DMS153 treated with DMSO at 0.1 percent for 48 hours (cell line): ENCODE data around the gene GALR3.
A peak's percentile ranks its signal among the peaks of the same experiment; 100 is the strongest.

ENCODE experiments used
- DNase-seq: peaks from one replicate; lab custom pipeline; 2025; ENCODE audit not compliant: unreplicated experiment; lab: John Stamatoyannopoulos, UW

Gene GALR3

DNA sequence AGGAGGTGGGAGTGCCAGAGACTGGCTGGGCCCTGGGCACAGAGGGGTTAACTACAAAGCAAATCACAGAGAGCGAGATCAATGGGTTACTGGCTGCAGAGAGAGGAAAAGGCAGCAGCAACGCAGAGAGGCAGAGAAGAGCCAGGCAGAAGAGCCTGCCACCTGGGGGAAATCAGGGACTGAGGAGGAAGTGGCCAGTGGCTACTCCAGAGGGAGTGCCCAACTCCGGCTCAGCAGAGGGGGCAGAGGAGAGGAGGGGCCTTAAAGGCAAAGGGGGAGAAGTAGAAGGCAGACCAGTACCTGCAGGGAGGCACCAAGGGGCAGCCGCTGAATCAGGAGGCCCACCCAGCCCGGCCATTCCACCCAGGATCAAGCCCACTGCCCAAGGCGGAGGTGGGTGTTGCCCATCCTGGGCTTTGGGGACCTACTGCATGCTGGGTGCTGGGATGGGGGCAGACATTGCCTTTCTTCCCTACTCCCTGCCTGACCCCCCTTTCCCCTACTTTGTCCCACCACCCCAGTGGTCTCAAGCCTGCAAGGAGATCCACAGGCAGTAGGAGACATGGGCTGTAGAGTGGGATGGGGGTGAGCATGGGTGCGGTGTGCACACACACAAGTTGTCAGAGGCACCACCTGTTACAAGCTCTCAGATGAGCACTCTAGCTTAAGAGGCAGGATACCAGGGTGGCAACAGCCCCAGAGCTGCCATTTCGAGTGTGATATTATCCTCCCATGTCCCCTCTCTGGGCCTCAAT lies 926 bp upstream of the GALR3 start:
- DNase-seq = no peak

DNA sequence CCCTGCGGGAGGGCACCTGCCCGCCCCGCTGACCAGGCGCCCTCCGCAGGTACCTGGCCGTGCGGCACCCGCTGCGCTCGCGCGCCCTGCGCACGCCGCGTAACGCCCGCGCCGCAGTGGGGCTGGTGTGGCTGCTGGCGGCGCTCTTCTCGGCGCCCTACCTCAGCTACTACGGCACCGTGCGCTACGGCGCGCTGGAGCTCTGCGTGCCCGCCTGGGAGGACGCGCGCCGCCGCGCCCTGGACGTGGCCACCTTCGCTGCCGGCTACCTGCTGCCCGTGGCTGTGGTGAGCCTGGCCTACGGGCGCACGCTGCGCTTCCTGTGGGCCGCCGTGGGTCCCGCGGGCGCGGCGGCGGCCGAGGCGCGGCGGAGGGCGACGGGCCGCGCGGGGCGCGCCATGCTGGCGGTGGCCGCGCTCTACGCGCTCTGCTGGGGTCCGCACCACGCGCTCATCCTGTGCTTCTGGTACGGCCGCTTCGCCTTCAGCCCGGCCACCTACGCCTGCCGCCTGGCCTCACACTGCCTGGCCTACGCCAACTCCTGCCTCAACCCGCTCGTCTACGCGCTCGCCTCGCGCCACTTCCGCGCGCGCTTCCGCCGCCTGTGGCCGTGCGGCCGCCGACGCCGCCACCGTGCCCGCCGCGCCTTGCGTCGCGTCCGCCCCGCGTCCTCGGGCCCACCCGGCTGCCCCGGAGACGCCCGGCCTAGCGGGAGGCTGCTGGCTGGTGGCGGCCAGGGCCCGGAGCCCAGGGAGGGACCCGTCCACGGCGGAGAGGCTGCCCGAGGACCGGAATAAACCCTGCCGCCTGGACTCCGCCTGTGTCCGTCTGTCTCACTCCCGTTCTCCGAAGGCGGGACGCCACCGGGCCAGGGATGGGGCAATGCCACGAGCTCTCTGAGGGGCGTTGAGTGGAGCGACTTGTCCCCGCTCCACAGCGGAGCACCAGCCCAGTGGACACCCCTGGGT lies 1.8 kb downstream of the GALR3 start:
- no peak for DNase-seq

- no peak for DNase-seq
These were observed 3.9 kb downstream of the GALR3 start for GRCh38 chr22:37827056-37827455.

GRCh38 chr22:37830093-37830842 lies 7.1 kb downstream of the GALR3 start:
- DNase-seq = no peak

GRCh38 chr22:37831472-37831871 lies 8.3 kb downstream of the GALR3 start:
- no peak for DNase-seq

GRCh38 chr22:37832022-37832857 lies 9.1 kb downstream of the GALR3 start:
- DNase-seq = no peak

GRCh38 chr22:37842015-37842793 lies 19.0 kb downstream of the GALR3 start:
- DNase-seq = no peak

GRCh38 chr22:37843741-37844089 lies 20.5 kb downstream of the GALR3 start:
- no peak for DNase-seq

- no peak for DNase-seq
These were observed 21.7 kb downstream of the GALR3 start for GRCh38 chr22:37844904-37845329.

GRCh38 chr22:37846433-37846832 lies 23.3 kb downstream of the GALR3 start:
- DNase-seq = no peak

- no peak for DNase-seq
These were observed 25.5 kb downstream of the GALR3 start for GRCh38 chr22:37848587-37849088.

DNA sequence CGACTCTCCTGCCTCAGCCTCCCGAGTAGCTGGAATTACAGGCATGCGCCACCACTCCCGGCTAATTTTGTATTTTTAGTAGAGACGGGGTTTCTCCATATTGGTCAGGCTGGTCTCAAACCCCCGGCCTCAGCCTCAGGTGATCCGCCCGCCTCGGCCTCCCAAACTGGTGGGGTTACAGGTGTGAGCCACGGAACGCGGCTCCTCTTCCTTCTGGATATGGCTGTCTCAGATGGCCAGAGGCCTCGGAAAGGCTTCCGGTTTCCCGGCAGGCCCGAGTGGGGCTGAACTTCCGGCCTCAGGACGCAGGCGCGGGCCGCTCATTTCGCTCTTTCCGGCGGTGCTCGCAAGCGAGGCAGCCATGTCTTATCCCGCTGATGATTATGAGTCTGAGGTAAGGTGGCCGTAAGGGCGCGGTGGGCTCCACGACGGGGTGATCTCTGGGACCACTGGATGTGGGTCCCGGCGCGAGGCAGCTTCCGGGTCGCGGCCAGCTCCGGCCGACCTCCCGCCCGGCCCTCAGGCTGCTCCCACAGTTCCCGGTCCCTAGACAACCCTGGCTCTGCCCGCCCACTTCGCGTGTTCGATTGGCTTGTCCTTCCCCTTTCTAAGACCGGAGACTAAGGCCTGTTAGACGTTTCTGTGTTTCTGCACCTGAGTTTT lies 26.0 kb downstream of the GALR3 start, which contains the start of gene EIF3L:
EIF3L (plus strand) TSS at position 331 of the 663 bp plus-strand sequence; CDS start at position 362, 31 bp downstream.
- DNase-seq = peak; percentile 74

GRCh38 chr22:37850801-37851200 lies 27.6 kb downstream of the GALR3 start:
- no peak for DNase-seq

- no peak for DNase-seq
These were observed 29.2 kb downstream of the GALR3 start for GRCh38 chr22:37852418-37852817.

GRCh38 chr22:37854946-37855345 lies 31.8 kb downstream of the GALR3 start:
- DNase-seq = no peak

DNA sequence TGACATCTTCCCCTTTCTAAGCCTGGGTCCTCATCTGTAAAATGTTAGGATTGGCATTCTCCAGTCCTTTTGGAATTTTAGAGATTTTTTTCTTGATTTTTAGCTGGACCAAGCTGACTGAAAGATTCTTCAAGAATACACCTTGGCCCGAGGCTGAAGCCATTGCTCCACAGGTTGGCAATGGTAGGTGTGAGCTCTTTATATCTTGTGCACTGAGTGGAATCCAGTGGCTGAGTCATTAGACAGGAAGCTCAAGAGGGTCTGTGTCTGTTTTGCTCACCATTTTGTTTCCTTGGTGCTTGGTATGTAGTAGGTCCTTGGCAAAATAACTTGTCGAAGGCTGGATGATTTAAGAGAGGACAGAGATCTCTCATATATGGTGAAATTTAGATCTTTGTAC lies 32.3 kb downstream of the GALR3 start:
- no peak for DNase-seq

- no peak for DNase-seq
These were observed 37.7 kb downstream of the GALR3 start for GRCh38 chr22:37860796-37861421.

DNA sequence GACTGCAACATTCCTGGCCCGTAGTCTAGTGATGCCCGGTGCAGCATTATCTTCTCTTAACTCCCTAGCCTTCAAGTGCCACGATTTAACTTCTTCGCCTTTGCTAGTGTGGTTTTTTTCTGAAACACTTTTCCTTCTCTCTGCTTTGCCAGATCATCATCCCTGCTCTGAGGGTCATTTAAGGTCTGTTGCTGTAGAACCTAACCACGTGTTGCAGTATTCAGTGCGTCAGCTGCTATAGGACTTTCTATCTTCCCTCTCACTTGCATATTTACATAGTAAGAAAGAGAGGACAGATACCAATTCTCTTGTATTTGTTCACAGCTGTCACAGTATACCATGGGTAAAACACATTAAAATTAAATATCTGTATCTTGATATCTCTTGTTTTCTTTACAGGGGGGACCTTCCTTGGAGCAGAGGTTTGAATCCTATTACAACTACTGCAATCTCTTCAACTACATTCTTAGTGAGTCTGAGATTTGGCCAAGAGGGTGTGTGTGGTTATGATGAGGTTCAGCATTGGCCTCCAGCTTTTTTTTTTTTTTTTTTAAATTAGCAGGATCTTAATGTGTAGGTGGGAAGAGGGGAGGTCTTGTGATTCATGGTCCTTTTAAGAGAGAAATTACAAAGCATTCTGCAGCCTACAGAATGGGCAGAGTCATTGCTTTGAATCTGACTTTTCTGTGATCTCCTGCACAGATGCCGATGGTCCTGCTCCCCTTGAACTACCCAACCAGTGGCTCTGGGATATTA lies 39.6 kb downstream of the GALR3 start:
- DNase-seq = no peak
